ENCODE measurements around the gene CGNL1. TPM values are rescaled to one million over a fixed set of nuclear protein-coding genes. Genes with fewer than 3 reads are reported as not detected.

Gene CGNL1, protein sequence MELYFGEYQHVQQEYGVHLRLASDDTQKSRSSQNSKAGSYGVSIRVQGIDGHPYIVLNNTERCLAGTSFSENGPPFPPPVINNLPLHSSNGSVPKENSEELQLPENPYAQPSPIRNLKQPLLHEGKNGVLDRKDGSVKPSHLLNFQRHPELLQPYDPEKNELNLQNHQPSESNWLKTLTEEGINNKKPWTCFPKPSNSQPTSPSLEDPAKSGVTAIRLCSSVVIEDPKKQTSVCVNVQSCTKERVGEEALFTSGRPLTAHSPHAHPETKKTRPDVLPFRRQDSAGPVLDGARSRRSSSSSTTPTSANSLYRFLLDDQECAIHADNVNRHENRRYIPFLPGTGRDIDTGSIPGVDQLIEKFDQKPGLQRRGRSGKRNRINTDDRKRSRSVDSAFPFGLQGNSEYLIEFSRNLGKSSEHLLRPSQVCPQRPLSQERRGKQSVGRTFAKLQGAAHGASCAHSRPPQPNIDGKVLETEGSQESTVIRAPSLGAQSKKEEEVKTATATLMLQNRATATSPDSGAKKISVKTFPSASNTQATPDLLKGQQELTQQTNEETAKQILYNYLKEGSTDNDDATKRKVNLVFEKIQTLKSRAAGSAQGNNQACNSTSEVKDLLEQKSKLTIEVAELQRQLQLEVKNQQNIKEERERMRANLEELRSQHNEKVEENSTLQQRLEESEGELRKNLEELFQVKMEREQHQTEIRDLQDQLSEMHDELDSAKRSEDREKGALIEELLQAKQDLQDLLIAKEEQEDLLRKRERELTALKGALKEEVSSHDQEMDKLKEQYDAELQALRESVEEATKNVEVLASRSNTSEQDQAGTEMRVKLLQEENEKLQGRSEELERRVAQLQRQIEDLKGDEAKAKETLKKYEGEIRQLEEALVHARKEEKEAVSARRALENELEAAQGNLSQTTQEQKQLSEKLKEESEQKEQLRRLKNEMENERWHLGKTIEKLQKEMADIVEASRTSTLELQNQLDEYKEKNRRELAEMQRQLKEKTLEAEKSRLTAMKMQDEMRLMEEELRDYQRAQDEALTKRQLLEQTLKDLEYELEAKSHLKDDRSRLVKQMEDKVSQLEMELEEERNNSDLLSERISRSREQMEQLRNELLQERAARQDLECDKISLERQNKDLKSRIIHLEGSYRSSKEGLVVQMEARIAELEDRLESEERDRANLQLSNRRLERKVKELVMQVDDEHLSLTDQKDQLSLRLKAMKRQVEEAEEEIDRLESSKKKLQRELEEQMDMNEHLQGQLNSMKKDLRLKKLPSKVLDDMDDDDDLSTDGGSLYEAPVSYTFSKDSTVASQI
- total RNA-seq (2014; rRNA removed; shearing (Covaris generic)) = 3.4 and 4.7 TPM in 2 replicates

- no peak for DNase-seq (ENCODE audit: low spot score)
Observed at GRCh38 chr15:57375827-57376695, at the start of gene CGNL1. CGNL1 (plus strand) TSS chr15:57376505; CDS start chr15:57438000, 61,495 bp downstream.

DNA sequence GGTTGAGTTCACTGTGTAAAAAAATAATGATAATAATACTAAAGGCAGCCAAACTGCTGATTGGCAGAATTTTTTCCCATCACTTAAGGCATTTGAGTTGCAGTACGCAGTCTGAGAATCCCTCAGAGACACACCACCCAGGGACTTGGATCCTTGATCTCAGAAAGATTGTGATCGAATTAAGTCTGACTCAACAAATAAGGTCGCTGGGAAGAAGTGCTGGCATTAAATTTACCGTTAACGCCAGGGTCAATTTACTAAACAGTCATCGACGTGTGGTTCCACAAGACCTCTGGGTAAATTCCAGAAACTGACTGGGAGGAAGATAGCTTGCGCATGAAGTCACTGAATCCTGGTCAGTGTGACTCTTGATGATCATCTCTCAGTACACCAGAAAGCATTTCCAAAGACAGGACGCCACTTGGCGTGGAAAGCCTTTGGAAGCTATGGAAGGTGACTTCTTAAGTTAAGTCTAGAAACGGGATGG is 48.3 kb upstream of the CGNL1 start:
- peak; percentile 94 for DNase-seq (ENCODE audit: low spot score)

DNA sequence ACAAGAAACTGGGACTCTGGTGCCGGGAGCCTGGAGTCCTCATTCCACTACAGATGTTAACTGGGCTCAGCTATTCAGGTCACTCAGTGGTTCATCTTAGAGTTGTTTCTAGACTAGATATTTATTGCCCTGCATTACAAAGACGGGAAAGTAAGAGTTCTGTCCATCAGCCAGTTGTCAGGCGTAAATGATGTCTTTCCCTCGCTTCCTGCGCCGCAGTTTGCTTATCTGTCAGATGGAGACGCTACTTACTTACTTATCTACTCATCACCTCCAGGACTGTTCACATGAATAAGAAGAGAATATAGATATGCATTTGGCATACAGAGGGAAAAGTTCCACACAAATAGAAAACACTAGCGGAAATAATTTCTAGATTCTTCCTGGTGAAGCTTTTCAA is 47.8 kb upstream of the CGNL1 start:
- DNase-seq (ENCODE audit: low spot score) = no peak

GRCh38 chr15:57328897-57329296 is 47.4 kb upstream of the CGNL1 start:
- no peak for DNase-seq (ENCODE audit: low spot score)

DNA sequence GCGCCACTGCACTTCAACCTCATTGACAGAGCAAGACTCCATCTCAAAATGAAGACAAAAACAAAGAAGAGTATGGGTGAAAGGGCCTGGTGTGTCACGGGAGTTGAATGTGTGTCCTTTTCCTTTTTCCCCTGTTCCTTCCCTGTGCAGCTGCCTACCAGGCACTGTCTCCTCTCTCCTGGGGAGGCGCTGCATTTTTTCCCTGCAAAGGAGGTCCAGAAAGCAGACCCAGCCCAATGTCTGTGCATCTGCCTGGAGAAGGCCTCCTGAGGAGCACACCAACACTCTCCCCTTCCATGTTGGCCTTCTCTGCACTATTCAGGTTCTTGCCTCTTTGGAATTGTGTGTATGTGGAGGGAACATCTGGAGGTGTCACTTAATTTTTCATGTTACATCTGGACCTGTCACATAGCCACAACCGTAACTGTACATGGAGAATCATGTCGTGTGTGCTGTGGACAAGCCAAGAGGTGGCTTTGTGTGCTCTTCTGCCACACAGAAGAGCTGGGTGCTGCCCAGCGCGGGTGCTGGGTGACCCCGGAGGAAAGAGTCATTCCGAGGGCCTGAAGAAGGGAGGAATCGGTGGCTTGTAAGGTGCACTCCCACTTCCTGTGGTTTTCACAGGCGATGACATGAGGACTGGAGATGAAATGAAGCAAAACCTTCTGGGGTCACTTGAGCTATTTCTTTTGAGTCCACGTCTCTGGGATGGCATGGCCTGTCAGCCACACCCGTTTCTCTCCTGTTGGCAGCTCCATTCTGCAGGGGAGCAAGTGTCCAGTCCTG is 46.5 kb upstream of the CGNL1 start:
- no peak for DNase-seq (ENCODE audit: low spot score)

DNA sequence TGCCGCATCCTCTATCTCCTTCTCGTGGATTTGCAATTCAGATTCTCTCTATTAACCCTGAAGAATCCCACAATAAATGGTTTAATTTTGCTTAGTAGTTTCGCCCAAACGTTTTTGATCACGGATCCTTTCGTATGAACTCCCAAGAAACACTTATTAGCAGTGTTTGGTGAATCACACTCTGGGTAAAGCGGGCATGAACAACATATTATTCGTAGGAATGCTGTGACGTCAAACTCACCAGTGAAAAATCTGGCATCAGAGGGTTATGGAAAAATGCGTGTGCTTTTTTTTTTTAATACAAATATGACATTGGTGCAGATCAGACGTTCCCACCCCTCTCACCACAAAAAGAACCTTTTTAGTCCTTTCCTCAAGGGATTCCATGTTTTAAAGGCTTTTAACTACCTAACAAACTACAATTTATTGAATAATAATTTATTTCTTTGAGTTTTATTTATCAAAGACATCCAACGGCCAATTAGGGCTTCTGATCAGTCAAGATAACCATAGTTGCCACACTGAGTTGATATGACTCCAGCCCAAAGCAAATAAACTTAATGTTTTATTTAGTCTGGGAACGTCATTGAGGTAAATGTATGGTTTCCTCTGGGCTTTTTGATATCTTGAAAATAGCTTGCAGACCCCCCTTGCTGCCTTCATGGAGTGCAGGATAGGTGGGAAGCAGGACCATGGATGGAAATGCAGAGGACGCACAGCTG is 45.5 kb upstream of the CGNL1 start:
- no peak for DNase-seq (ENCODE audit: low spot score)

GRCh38 chr15:57332326-57332725 is 44.0 kb upstream of the CGNL1 start:
- no peak for DNase-seq (ENCODE audit: low spot score)

DNA sequence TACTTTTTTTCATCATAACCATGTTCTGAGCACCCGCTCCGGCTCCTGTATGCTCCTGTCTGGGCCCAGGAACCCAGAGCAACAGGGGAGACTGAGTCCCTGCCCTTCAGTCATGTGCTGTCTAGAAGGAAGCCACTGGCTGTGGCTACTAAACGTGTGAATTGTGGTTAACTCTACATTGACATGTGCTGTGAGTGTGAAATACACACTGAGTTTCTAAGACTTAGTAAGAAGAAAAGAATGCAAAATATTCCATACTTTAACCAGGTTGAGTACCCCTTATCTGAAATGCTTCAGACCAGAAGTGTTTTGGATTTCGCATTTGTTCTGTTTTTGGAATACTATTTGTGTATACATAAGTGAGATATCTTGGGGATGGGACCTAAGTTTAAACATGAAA is 42.8 kb upstream of the CGNL1 start:
- peak; percentile 68 for DNase-seq (ENCODE audit: low spot score)

- peak; percentile 87 for DNase-seq (ENCODE audit: low spot score)
Observed at GRCh38 chr15:57334257-57334656, 42.0 kb upstream of the CGNL1 start.

DNA sequence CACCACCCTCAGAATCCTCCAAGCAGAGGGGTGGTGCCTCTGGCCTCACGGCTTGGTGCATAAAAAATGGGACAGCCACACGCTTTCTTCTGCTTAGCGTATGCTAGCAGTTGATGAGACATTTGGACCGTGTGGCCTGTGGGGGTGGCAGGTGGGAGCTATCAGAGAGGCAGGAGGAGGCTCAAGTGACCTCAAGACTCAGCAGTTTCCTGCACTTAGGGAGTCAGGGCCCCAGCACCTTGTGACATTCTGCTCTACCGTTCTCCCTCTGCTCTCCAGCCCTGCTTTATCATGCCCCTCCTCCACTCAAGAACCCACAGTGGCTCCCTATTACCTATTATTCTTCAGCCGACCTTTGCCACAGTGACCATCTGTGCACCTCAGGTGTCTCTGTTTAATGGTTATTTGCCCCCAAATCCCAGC is 41.0 kb upstream of the CGNL1 start:
- DNase-seq (ENCODE audit: low spot score) = no peak

DNA sequence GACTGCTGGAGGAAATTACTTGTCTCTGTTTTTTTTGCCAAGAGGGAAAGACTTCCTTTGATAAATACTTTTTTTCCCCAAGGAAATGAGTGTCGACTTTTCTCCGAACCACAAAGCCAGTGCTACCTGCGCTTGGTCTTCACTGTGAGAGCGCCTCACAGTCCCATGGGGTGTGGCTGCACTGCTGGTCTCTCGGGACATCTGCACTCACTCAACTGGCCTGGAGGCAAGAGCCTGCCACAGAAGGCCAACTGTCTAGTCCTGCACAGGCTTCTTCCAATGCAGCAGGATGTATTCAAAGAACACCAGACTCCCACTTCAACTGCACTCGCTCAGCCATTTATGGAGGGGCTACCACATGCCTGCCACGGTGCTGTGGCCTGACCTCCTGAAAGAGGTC is 40.6 kb upstream of the CGNL1 start:
- no peak for DNase-seq (ENCODE audit: low spot score)

DNA sequence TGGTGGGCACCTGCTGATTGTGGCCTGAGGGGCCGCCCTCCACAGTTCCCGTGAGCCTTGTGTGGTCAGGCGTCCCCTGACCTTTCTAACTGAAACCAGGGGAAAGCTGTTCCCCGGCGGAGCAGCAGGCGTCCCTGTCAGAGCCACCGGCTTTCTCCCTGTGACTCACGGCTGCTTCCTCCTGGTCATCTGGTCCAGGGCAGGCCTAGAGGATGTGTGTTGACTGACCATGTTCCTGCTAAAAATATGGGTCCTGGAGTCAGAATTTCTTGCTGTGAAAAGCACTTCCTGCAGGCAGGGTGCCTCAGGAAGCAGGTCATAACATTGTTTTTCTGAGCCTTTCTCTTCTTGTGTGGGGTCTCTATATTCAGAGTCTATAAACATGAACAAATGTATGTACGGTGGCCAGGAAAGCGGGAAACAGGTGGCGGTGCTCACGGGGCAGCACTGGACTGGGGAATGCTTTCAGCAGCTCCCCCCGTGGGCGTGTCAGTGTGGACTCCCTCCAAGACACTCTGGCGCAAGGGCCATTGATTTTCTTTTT is 38.4 kb upstream of the CGNL1 start:
- peak; percentile 70 for DNase-seq (ENCODE audit: low spot score)

DNA sequence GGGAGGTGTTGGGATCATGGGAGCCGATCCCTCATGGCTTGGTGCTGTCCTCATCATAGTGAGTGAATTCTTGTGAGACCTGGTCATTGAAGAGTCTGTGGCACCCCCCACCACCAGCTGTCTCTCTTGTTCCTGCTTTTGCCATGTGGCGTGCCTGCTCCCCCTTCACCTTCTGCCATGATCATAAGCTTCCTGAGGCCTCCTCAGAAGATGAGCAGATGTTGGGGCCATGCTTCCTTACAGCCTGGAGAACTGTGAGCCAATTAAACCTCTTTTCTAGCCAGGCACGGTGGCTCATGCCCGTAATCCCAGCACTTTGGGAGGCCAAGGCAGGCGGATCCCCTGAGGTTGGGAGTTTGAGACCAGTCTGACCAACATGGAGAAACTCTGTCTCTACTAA is 37.0 kb upstream of the CGNL1 start:
- DNase-seq (ENCODE audit: low spot score) = no peak

DNA sequence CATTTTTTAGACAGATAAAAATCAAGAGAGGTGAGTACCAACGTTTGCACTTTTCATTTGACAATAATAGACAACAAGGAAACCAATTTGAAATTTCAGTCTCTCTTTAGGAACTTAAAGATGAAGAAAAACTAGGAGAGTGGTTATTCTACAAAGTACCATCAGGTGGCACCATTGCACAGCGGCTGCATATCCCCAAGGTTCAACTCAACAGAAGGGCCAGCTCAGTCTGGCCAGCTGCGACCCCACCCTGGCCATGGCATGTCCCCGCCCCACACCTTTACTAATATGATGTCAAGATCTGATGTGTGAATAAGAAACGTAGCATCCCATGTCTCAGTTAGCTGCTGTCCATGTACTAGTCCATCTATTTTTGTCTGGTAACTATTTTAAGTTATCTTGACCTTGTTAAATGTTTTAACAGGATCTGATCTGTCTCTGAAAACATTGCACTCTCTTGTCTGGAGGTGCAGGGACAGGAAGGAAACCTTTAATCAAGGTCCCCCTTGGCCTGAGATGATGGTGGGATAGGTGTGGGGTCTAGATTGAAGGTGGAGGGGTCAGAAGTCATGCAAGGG is 35.5 kb upstream of the CGNL1 start:
- DNase-seq (ENCODE audit: low spot score) = peak; percentile 67

DNA sequence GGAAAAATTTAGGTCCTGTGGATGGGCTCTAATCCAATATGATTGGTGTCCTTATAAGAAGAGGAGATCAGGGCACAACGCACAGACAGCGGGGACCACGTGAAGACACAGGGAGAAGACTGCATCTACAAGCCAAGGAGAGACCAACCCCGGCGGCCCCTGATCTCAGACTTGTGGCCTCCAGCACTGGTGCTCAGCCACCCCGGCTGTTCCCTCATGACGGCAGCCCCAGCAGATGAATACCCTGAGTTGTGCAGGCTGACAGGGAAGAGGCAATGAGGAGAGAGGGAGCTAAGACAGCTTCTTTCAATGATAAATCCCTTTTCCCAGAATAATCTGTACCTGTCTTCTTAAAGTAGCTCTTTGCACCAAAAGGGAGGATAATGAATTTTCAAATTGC is 33.3 kb upstream of the CGNL1 start:
- DNase-seq (ENCODE audit: low spot score) = no peak

- DNase-seq (ENCODE audit: low spot score) = no peak
Observed at GRCh38 chr15:57343498-57343897, 32.8 kb upstream of the CGNL1 start.

GRCh38 chr15:57344282-57344681 is 32.0 kb upstream of the CGNL1 start:
- no peak for DNase-seq (ENCODE audit: low spot score)

GRCh38 chr15:57345584-57345983 is 30.7 kb upstream of the CGNL1 start:
- no peak for DNase-seq (ENCODE audit: low spot score)

- DNase-seq (ENCODE audit: low spot score) = no peak
Observed at GRCh38 chr15:57348081-57348480, 28.2 kb upstream of the CGNL1 start.

Measured in A172 (cell line).